ENCODE data around the gene KLHL29.

DNA sequence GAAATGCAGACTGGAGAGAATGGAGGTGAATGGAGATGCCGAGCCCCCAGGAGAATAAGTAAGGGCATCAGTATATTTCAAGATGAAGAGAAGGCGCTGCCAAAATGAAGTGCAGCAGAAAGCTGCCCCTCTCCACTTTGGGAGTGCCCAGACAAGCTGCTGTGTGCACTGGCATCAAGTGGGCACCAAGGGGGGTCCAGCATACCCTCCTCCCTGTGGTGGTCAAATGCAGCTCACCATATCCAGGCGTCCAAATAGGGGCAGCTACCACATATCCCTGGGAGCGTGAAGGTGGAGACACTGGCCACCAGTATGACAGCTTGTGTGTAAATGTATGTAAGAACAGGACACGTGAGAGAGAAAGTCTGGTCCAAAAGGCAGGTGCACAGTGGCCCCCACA, 236.6 kb downstream of the KLHL29 start:
- TF ChIP-seq ZNF225 (CRISPR knock-in tag; IDR thresholded peaks at IDR 0.05) (no peak), MYNN (CRISPR knock-in tag; IDR thresholded peaks at IDR 0.05; ENCODE audit: low read depth) (no peak), TBL1XR1 (IDR thresholded peaks at IDR 0.05; ENCODE audit: borderline replicate concordance, low read length, partially characterized antibody) (no peak), FOXK1 (CRISPR knock-in tag; IDR thresholded peaks at IDR 0.05; ENCODE audit: borderline replicate concordance, low read depth) (no peak), KMT2A (CRISPR knock-in tag; IDR thresholded peaks at IDR 0.05) (no peak), ZNF335 (CRISPR knock-in tag; IDR thresholded peaks at IDR 0.05) (no peak), HCFC1 (IDR thresholded peaks at IDR 0.05; ENCODE audit: low read depth, low read length) (no peak), ZKSCAN1 (IDR thresholded peaks at IDR 0.05; ENCODE audit: low read length) (no peak), ERF (CRISPR knock-in tag; IDR thresholded peaks at IDR 0.05) (no peak), EP300 (IDR thresholded peaks at IDR 0.05; ENCODE audit: low read depth in 2 of 2, low read length in 2 of 2) (no peak), EP300 (CRISPR knock-in tag; IDR thresholded peaks at IDR 0.05; ENCODE audit: borderline replicate concordance) (no peak)
- TF ChIP-seq, protein P1, sequence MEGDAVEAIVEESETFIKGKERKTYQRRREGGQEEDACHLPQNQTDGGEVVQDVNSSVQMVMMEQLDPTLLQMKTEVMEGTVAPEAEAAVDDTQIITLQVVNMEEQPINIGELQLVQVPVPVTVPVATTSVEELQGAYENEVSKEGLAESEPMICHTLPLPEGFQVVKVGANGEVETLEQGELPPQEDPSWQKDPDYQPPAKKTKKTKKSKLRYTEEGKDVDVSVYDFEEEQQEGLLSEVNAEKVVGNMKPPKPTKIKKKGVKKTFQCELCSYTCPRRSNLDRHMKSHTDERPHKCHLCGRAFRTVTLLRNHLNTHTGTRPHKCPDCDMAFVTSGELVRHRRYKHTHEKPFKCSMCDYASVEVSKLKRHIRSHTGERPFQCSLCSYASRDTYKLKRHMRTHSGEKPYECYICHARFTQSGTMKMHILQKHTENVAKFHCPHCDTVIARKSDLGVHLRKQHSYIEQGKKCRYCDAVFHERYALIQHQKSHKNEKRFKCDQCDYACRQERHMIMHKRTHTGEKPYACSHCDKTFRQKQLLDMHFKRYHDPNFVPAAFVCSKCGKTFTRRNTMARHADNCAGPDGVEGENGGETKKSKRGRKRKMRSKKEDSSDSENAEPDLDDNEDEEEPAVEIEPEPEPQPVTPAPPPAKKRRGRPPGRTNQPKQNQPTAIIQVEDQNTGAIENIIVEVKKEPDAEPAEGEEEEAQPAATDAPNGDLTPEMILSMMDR (CRISPR knock-in tag; IDR thresholded peaks at IDR 0.05), result no peak
- TF ChIP-seq, protein P2, sequence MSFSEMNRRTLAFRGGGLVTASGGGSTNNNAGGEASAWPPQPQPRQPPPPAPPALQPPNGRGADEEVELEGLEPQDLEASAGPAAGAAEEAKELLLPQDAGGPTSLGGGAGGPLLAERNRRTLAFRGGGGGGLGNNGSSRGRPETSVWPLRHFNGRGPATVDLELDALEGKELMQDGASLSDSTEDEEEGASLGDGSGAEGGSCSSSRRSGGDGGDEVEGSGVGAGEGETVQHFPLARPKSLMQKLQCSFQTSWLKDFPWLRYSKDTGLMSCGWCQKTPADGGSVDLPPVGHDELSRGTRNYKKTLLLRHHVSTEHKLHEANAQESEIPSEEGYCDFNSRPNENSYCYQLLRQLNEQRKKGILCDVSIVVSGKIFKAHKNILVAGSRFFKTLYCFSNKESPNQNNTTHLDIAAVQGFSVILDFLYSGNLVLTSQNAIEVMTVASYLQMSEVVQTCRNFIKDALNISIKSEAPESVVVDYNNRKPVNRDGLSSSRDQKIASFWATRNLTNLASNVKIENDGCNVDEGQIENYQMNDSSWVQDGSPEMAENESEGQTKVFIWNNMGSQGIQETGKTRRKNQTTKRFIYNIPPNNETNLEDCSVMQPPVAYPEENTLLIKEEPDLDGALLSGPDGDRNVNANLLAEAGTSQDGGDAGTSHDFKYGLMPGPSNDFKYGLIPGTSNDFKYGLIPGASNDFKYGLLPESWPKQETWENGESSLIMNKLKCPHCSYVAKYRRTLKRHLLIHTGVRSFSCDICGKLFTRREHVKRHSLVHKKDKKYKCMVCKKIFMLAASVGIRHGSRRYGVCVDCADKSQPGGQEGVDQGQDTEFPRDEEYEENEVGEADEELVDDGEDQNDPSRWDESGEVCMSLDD (CRISPR knock-in tag; IDR thresholded peaks at IDR 0.05; ENCODE audit: borderline replicate concordance), result no peak
- TF ChIP-seq, protein P3, sequence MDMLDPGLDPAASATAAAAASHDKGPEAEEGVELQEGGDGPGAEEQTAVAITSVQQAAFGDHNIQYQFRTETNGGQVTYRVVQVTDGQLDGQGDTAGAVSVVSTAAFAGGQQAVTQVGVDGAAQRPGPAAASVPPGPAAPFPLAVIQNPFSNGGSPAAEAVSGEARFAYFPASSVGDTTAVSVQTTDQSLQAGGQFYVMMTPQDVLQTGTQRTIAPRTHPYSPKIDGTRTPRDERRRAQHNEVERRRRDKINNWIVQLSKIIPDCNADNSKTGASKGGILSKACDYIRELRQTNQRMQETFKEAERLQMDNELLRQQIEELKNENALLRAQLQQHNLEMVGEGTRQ (IDR thresholded peaks at IDR 0.05; ENCODE audit: low read depth, low read length), result no peak
- TF ChIP-seq, protein P3 (CRISPR knock-in tag; IDR thresholded peaks at IDR 0.05; ENCODE audit: borderline replicate concordance), result no peak

Data from HepG2 (cell line).